GM21381 (cell line): Measurements from ENCODE around the gene SH3BP1.

Experiments
- ATAC-seq: cut with Tn5 transposase; IDR thresholded peaks from one replicate; pipeline ENCODE4 v1.9.1; 2021; ENCODE audit warnings: mild to moderate bottlenecking, moderate library complexity; ENCODE audit not compliant: unreplicated experiment

SH3BP1 gene

DNA sequence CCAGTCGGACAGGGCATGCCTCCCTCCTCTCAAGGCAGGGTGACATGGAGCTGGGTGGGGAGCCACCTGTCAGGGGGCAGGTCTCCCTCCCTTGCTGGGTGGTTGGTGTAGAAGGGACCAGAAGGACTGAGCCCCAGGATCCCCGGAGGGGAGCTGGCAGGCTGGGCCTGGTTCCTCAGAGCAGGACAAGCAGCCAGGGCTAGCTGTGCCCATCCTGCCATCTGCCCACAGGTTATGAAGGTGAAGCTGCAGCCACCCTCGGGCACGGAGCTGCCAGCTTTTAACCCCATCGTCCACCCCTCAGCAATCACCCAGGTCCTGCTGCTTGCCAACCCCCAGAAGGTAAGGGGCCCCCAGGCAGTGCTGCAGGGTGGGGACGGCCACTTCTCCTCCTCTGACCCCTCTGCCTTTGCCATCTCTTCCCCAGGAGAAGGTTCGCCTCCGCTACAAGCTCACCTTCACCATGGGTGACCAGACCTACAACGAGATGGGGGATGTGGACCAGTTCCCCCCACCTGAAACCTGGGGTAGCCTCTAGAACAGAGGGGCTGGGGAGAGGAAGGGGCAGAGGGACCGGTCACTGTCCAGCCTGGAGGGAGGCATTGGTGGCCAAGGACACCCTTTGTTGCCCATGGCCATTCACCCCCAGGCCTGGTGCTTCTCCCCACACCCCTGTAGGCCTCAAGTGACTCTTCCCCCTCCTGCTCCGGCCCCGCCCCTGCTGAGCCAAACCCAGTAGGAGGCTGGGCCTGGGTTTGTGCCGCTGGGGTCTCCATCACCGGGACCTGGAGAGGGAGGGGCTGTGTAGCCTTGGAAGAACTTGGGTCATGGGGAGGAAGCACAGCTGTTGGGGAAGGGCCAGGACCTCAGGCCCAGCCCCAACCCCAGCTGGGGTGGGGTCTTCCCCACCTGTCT, 7.0 kb upstream of the SH3BP1 start:
- ATAC-seq: no peak

- ATAC-seq: peak; percentile 54
Measured at GRCh38 chr22:37633089-37633624, 6.3 kb upstream of the SH3BP1 start.

GRCh38 chr22:37633625-37634416, 5.6 kb upstream of the SH3BP1 start:
- ATAC-seq: peak; percentile 47

- no peak for ATAC-seq
Measured at GRCh38 chr22:37634417-37634924, 5.0 kb upstream of the SH3BP1 start.

GRCh38 chr22:37635157-37635556, 4.3 kb upstream of the SH3BP1 start:
- ATAC-seq: no peak

- ATAC-seq: no peak
Measured at GRCh38 chr22:37636186-37636948, 3.1 kb upstream of the SH3BP1 start.

GRCh38 chr22:37636949-37637273, 2.6 kb upstream of the SH3BP1 start:
- ATAC-seq: no peak

DNA sequence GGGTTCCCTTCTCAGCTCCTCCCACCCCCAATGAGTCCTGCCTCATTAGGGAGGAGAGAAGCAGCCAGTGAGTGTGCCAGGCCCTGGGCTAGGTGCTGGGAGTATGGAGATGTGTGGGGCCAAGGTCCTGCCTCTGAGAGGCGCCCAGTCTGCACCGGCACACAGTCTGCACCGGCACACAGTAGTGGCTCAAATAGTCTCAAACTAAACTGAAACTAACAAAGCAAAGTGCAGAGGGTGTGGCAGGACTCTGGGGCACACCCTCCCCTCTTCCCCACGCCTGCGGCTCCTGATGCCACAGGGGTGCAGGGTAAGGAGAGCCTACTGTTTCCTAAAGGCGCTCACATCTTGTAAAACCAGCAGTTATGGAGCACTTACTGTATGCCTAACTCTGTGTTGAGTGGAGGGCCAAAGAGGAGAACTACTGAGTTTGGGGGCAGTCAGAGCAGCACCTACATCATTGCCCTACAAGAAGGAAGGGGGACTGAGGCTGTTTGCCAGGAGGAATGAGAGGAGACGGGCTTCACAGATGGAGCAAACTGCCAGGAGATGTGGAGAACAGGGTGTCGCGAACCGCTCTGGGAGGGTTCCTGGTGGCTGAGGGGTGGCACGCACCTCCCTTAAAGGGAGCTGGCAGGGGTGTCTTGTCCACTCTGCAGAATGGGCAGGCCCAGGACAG, 939 bp upstream of the SH3BP1 start:
- no peak for ATAC-seq

- no peak for ATAC-seq
Measured at GRCh38 chr22:37639771-37640590, 512 bp downstream of the SH3BP1 start.

DNA sequence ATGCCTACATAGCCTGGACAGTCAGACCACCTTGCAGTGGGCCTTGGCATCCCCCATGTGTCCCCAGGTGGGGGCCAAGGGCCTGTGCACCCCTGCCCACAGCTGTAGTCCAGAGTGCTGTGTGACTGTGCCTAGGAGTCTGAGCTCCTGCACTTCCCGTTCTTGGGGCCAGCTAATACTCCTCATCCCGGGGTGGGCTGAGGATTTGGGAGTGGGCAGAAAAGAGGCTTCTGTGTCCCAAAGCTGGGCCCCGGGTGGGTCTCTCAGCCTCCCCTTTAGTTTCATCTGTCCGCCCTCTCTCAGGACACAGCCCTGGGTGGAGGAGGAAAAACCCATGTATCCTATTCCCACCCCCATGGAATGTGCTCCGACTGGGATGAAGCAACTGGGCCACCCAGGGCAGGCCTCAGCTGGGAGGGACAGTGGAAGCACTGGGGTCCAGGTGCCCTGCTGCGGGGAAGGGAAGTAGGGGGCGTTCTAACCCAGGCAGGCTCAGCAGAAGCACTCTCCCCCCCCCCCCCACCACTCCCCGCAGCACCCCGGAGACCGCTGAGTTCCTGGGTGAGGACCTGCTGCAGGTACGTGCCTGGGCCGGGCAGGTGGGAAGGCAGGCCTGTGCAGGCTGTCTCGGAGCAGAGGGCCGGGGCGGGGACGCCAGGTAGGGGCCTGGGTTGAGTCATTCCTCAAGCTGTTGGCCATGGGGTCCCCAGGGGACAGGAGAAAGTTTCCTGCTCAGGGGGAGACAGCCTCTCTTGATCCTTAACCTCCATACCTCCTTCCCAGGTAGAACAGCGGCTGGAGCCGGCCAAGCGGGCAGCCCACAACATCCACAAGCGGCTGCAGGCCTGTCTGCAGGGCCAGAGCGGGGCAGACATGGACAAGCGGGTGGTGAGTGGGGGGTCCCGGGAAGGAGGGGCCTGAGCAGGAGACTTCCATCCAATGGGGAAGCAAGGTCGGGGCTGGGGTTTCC, 1.4 kb downstream of the SH3BP1 start:
- ATAC-seq: no peak

DNA sequence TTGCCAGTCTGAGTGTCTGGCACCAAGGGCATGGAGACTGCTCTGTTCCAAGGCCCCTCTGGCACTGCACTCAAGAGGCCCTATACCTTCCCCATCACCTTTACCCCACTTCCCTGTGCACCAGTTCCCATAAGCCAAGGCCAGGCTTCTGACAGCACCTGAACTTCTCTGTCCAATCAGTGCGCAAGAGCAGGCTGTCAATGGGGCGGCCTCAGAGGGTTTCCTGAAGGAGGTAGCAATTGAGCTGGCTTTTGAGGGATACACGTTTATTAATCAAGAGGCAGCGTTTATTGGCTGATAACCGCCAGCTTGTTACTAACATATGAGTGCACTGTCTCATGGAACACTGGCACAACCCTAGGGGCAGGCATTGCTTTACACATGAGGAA, 2.1 kb downstream of the SH3BP1 start:
- no peak for ATAC-seq

DNA sequence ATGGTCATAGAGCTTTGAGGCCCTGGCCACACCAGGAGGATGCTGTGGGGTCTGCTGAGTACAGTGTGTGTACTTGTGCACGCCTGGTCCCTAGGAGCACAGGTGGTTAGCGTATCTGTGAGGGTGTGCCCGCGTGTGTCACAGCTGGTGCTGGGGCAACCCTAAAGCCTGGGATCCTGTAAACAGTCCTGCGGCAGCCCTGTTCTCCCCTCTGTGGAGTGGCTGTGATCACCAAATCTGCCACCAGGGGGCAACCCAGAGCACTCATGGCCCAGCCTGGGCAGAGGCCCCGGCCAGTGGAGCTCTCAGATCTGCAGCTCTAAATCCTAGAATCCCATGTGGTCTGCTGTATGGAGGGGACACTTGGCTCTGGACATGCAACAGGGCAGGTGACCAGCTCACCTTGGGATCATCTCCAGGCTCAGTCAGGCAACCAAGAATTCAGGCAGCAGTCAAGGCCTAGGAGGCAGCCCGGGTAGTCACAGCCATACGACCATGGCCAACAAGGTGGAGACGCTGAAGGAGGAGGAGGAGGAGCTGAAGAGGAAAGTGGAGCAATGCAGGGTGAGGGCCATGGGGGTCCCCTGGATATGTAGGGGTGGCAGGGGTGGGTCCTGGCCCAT, 3.9 kb downstream of the SH3BP1 start:
- no peak for ATAC-seq

- no peak for ATAC-seq
Measured at GRCh38 chr22:37647317-37647716, 7.8 kb downstream of the SH3BP1 start.

- no peak for ATAC-seq
Measured at GRCh38 chr22:37647928-37648327, 8.5 kb downstream of the SH3BP1 start.

GRCh38 chr22:37650463-37651136, 11.1 kb downstream of the SH3BP1 start:
- no peak for ATAC-seq

DNA sequence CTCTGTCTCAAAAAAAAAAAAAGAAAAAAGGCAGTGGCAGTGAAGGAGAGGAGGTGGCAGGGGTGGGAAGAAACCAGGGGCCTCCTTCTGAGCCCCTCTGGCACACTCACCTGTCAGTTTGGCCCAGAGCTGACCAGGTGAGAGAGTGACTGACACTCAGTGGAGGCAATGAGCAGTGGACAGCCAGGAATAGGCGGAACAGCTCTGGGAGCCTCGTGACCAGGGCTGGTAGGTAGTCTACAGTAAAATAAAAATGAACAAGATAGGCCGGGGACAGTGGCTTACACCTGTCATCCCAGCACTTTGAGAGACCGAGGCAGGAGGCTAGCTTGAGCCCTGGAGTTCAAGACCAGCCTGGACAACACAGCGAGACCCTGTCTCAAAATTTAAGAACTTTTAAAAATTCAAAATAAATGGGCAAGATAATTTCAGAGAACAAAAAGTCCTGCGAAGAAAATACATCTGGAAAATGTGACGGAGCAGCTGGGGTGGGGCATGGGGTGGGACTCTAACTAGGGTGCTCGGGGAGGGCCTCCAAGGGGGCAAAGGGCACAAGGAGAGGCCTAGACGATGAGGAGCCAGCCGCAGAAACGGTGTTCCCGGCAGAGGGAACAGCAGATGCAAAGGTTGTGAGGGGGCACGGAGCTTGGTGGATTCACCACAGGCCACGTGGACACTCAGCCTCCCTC, 15.2 kb downstream of the SH3BP1 start:
- no peak for ATAC-seq

- ATAC-seq: no peak
Measured at GRCh38 chr22:37655252-37655563, 15.7 kb downstream of the SH3BP1 start.
